Vagina (tissue), 2 donors: Measurements from ENCODE around the gene ZNF536.

ENCODE experiments used
- POLR2A ChIP-seq, 2 donors: fragments of 450-650 bp; IDR thresholded peaks; one replicate each; pipeline ENCODE4 v1.6.1; 2017; ENCODE audit warnings: antibody characterized with exemption in 2 of 2, mild to moderate bottlenecking in 2 of 2, moderate library complexity in 2 of 2
- POLR2AphosphoS5 ChIP-seq, 2 donors: sonication (generic); formaldehyde crosslinking; IDR thresholded peaks; one replicate each; pipeline ENCODE4 v1.9.0; 2017; ENCODE audit warnings: antibody characterized with exemption in 2 of 2, mild to moderate bottlenecking in 2 of 2, low read depth in 1 of 2; ENCODE audit not compliant: insufficient read depth in 1 of 2

GRCh38 chr19:30596813-30597399, 224.7 kb downstream of the ZNF536 start:
- TF ChIP-seq POLR2AphosphoS5 (IDR thresholded peaks at IDR 0.05; ENCODE audit: insufficient read depth in 1 of 2, low read depth in 1 of 2) (no peak), POLR2A (IDR thresholded peaks at IDR 0.05) (no peak)
